WTC11 (cell line): Measurements from ENCODE around the gene FASTKD3. TPM values are rescaled to one million over a fixed set of nuclear protein-coding genes. Genes with fewer than 3 reads are reported as not detected.

Experiments used
- ATF1 ChIP-seq: sonication (generic); formaldehyde crosslinking; IDR thresholded peaks from 2 replicates; pipeline ENCODE4 v1.8.1; 2023; ENCODE audit warnings: mild to moderate bottlenecking, moderate library complexity, missing genetic modification reagents
- ETV6 ChIP-seq: sonication (generic); formaldehyde crosslinking; IDR thresholded peaks from 2 replicates; pipeline ENCODE4 v1.8.1; 2022; ENCODE audit warnings: mild to moderate bottlenecking, missing genetic modification reagents
- IRF2 ChIP-seq: sonication (generic); formaldehyde crosslinking; IDR thresholded peaks from 2 replicates; pipeline ENCODE4 v1.8.0; 2022; ENCODE audit warnings: low read depth, missing genetic modification reagents, borderline replicate concordance
- JAZF1 ChIP-seq: fragments of 250-450 bp; sonication (Bioruptor Pico); IDR thresholded peaks from 2 replicates; pipeline ENCODE4 v1.9.0; 2021; ENCODE audit warnings: moderate library complexity, mild to moderate bottlenecking, inconsistent platforms
- MYBL2 ChIP-seq: sonication (generic); formaldehyde crosslinking; IDR thresholded peaks from 2 replicates; pipeline ENCODE4 v1.8.1; 2023; ENCODE audit warnings: mild to moderate bottlenecking, moderate library complexity, missing genetic modification reagents
- NR3C1 ChIP-seq: sonication (generic); formaldehyde crosslinking; conservative IDR thresholded peaks from 2 replicates; pipeline ENCODE4 v1.8.1; 2023; ENCODE audit warnings: low read depth, mild to moderate bottlenecking, missing genetic modification reagents
- SP1 ChIP-seq: sonication (generic); formaldehyde crosslinking; conservative IDR thresholded peaks from 2 replicates; pipeline ENCODE4 v1.8.1; 2022; ENCODE audit warnings: missing genetic modification reagents
- ZNF219 ChIP-seq: sonication (generic); formaldehyde crosslinking; IDR thresholded peaks from 2 replicates; pipeline ENCODE4 v1.8.0; 2023; ENCODE audit warnings: missing genetic modification reagents, mild to moderate bottlenecking, borderline replicate concordance
- total RNA-seq: library from RNA; stranded (reverse); gene quantifications from 3 replicates; pipeline ENCODE4 v1.2.3, GENCODE V29; 2021
- TF ChIP-seq, protein P1 (sequence below): sonication (generic); formaldehyde crosslinking; IDR thresholded peaks from 2 replicates; pipeline ENCODE4 v1.8.1; 2022; ENCODE audit warnings: low read depth, missing genetic modification reagents, borderline replicate concordance
- TF ChIP-seq, protein P2 (sequence below): sonication (generic); formaldehyde crosslinking; IDR thresholded peaks from 2 replicates; pipeline ENCODE4 v1.8.1; 2023; ENCODE audit warnings: mild to moderate bottlenecking, missing genetic modification reagents, moderate library complexity
- TF ChIP-seq, protein P3 (sequence below): fragments of 200-600 bp; IDR thresholded peaks from 2 replicates; pipeline ENCODE4 v1.8.0; 2022; ENCODE audit warnings: antibody characterized with exemption
- TF ChIP-seq, protein P4 (sequence below): sonication (generic); formaldehyde crosslinking; IDR thresholded peaks from 2 replicates; pipeline ENCODE4 v1.8.0; 2022; ENCODE audit warnings: mild to moderate bottlenecking, missing genetic modification reagents
- TF ChIP-seq, protein P5 (sequence below): sonication (generic); formaldehyde crosslinking; IDR thresholded peaks from 2 replicates; pipeline ENCODE4 v1.8.1; 2023; ENCODE audit warnings: mild to moderate bottlenecking, missing genetic modification reagents
- TF ChIP-seq, protein P6 (sequence below): sonication (generic); formaldehyde crosslinking; IDR thresholded peaks from 2 replicates; pipeline ENCODE4 v1.8.1; 2023; ENCODE audit warnings: mild to moderate bottlenecking, moderate library complexity, missing genetic modification reagents
- TF ChIP-seq, protein P7 (sequence below): sonication (generic); formaldehyde crosslinking; IDR thresholded peaks from 2 replicates; pipeline ENCODE4 v1.8.1; 2022; ENCODE audit warnings: mild to moderate bottlenecking, missing genetic modification reagents, moderate library complexity, borderline replicate concordance

Gene FASTKD3
- total RNA-seq, 1 experiment from 2014 or later: 8.7 TPM

DNA sequence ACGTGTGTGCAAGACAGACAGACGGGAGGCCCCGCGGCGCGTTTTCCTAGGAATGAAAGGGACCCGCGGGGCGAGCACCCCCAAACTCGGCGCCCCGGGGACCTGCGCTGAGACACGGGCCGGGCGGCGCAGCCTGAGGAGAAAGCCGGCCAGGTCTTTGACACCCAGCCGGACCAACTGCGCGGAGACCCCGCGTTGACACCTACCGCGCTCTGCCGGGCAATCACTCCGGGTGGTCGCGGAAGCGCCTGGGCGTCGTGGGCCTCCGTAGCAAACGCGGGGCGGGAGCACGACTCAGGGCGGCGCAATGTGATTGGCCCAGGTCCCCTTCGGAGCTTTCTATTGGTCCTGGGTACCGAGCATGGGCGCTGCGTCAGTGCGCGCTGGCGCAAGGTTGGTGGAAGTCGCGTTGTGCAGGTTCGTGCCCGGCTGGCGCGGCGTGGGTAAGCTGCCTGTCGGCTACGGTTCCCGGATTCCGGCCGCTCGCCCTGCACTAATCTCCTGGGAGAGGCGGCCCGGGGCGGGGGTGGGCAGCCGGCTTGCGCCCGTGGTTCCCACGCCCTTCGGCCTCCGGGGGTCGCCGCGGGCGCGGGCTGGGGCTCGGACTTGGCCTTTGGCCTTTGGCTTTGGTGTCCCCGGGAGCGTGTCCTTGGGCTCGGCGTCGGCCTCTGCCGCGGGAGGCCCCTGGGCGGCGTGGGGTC lies at the start of gene FASTKD3, which contains the start of gene MTRR (continued):
- TF ChIP-seq ATF1 (CRISPR knock-in tag): 0 out of 2 replicates have a peak, but pooled peaks have one; percentile 22
- peak; percentile 17; the same call in 1 of the 2 replicates for TF ChIP-seq ZNF219
- TF ChIP-seq, protein P1, sequence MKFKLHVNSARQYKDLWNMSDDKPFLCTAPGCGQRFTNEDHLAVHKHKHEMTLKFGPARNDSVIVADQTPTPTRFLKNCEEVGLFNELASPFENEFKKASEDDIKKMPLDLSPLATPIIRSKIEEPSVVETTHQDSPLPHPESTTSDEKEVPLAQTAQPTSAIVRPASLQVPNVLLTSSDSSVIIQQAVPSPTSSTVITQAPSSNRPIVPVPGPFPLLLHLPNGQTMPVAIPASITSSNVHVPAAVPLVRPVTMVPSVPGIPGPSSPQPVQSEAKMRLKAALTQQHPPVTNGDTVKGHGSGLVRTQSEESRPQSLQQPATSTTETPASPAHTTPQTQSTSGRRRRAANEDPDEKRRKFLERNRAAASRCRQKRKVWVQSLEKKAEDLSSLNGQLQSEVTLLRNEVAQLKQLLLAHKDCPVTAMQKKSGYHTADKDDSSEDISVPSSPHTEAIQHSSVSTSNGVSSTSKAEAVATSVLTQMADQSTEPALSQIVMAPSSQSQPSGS (CRISPR knock-in tag): no peak
- TF ChIP-seq, protein P2, sequence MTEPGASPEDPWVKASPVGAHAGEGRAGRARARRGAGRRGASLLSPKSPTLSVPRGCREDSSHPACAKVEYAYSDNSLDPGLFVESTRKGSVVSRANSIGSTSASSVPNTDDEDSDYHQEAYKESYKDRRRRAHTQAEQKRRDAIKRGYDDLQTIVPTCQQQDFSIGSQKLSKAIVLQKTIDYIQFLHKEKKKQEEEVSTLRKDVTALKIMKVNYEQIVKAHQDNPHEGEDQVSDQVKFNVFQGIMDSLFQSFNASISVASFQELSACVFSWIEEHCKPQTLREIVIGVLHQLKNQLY (CRISPR knock-in tag): no peak
- TF ChIP-seq, protein P3, sequence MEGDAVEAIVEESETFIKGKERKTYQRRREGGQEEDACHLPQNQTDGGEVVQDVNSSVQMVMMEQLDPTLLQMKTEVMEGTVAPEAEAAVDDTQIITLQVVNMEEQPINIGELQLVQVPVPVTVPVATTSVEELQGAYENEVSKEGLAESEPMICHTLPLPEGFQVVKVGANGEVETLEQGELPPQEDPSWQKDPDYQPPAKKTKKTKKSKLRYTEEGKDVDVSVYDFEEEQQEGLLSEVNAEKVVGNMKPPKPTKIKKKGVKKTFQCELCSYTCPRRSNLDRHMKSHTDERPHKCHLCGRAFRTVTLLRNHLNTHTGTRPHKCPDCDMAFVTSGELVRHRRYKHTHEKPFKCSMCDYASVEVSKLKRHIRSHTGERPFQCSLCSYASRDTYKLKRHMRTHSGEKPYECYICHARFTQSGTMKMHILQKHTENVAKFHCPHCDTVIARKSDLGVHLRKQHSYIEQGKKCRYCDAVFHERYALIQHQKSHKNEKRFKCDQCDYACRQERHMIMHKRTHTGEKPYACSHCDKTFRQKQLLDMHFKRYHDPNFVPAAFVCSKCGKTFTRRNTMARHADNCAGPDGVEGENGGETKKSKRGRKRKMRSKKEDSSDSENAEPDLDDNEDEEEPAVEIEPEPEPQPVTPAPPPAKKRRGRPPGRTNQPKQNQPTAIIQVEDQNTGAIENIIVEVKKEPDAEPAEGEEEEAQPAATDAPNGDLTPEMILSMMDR: no peak
- TF ChIP-seq, protein P4, sequence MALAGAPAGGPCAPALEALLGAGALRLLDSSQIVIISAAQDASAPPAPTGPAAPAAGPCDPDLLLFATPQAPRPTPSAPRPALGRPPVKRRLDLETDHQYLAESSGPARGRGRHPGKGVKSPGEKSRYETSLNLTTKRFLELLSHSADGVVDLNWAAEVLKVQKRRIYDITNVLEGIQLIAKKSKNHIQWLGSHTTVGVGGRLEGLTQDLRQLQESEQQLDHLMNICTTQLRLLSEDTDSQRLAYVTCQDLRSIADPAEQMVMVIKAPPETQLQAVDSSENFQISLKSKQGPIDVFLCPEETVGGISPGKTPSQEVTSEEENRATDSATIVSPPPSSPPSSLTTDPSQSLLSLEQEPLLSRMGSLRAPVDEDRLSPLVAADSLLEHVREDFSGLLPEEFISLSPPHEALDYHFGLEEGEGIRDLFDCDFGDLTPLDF (CRISPR knock-in tag): no peak
- peak; percentile 39; the same call in 1 of the 2 replicates for TF ChIP-seq MYBL2
- TF ChIP-seq, protein P5, sequence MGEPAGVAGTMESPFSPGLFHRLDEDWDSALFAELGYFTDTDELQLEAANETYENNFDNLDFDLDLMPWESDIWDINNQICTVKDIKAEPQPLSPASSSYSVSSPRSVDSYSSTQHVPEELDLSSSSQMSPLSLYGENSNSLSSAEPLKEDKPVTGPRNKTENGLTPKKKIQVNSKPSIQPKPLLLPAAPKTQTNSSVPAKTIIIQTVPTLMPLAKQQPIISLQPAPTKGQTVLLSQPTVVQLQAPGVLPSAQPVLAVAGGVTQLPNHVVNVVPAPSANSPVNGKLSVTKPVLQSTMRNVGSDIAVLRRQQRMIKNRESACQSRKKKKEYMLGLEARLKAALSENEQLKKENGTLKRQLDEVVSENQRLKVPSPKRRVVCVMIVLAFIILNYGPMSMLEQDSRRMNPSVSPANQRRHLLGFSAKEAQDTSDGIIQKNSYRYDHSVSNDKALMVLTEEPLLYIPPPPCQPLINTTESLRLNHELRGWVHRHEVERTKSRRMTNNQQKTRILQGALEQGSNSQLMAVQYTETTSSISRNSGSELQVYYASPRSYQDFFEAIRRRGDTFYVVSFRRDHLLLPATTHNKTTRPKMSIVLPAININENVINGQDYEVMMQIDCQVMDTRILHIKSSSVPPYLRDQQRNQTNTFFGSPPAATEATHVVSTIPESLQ (CRISPR knock-in tag): no peak
- no peak for TF ChIP-seq IRF2 (CRISPR knock-in tag)
- TF ChIP-seq JAZF1 (CRISPR knock-in tag): no peak
- no peak for TF ChIP-seq NR3C1 (CRISPR knock-in tag)
- TF ChIP-seq SP1: peak; percentile 89
- TF ChIP-seq, protein P6, sequence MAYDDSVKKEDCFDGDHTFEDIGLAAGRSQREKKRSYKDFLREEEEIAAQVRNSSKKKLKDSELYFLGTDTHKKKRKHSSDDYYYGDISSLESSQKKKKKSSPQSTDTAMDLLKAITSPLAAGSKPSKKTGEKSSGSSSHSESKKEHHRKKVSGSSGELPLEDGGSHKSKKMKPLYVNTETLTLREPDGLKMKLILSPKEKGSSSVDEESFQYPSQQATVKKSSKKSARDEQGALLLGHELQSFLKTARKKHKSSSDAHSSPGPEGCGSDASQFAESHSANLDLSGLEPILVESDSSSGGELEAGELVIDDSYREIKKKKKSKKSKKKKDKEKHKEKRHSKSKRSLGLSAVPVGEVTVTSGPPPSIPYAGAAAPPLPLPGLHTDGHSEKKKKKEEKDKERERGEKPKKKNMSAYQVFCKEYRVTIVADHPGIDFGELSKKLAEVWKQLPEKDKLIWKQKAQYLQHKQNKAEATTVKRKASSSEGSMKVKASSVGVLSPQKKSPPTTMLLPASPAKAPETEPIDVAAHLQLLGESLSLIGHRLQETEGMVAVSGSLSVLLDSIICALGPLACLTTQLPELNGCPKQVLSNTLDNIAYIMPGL (CRISPR knock-in tag): peak; percentile 84; the same call in 1 of the 2 replicates
- TF ChIP-seq ETV6: no peak
- TF ChIP-seq, protein P7, sequence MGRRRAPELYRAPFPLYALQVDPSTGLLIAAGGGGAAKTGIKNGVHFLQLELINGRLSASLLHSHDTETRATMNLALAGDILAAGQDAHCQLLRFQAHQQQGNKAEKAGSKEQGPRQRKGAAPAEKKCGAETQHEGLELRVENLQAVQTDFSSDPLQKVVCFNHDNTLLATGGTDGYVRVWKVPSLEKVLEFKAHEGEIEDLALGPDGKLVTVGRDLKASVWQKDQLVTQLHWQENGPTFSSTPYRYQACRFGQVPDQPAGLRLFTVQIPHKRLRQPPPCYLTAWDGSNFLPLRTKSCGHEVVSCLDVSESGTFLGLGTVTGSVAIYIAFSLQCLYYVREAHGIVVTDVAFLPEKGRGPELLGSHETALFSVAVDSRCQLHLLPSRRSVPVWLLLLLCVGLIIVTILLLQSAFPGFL (CRISPR knock-in tag): no peak
